Measurements from ENCODE around the gene OTULIN.

- TF ChIP-seq, protein P1, sequence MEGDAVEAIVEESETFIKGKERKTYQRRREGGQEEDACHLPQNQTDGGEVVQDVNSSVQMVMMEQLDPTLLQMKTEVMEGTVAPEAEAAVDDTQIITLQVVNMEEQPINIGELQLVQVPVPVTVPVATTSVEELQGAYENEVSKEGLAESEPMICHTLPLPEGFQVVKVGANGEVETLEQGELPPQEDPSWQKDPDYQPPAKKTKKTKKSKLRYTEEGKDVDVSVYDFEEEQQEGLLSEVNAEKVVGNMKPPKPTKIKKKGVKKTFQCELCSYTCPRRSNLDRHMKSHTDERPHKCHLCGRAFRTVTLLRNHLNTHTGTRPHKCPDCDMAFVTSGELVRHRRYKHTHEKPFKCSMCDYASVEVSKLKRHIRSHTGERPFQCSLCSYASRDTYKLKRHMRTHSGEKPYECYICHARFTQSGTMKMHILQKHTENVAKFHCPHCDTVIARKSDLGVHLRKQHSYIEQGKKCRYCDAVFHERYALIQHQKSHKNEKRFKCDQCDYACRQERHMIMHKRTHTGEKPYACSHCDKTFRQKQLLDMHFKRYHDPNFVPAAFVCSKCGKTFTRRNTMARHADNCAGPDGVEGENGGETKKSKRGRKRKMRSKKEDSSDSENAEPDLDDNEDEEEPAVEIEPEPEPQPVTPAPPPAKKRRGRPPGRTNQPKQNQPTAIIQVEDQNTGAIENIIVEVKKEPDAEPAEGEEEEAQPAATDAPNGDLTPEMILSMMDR (IDR thresholded peaks at IDR 0.05; ENCODE audit: low read depth, low read length, poor library complexity, severe bottlenecking), result no peak
- TF ChIP-seq EZH2phosphoT487 (IDR thresholded peaks at IDR 0.05; ENCODE audit: borderline replicate concordance, low read length), result no peak
Observed at GRCh38 chr5:14710313-14710994, 45.9 kb downstream of the OTULIN start.

Measured in DOHH2 (cell line).